Measurements from ENCODE around the gene ZDHHC24. TPM values are rescaled to one million over a fixed set of nuclear protein-coding genes. Genes with fewer than 3 reads are reported as not detected.
"Not testable (repeated sequence)": the region's sequence is repeated elsewhere in the genome, so short reads cannot be mapped to it uniquely, and the experiment has no call there.

The ZDHHC24 gene
- total RNA-seq, 1 donor from 2014 or later: 11.8 TPM

DNA sequence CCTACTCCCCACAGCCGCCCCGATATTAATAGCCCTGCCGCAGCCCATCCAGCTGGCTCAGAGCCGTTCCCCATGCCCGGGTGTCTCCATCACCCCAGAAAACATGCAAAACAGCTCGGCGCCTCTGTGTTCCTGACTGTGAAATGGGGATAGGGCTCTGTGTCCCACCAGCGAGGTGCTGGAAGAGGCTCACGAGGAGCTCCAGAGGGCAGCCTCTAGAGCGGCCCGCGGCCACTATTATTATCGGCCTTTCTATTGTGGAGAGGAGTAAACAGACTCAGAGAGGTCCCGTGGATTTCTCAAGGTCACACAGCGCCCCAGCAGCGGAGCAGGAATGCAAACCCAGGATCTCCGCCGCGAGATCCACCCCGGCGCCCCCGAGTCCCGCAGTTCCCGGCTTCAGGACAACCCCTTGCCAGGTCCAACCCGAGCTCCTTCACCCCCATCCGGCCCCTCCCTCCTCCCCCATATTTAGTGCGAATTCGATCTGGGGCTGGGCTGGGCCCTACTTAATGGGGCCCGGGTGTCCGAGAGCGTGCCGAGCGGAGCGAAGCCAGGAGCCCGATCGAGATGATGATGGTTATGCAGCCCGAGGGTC, 619 bp upstream of the ZDHHC24 start, which contains the start of gene ACTN3:
TSS of gene ACTN3 (plus strand) at position 536 of the 598 bp plus-strand sequence. CDS start at position 571, 35 bp downstream.
- peak in 1 of 2 donors; percentile 22 for DNase-seq (ENCODE audit: low read depth in 2 of 2)

DNA sequence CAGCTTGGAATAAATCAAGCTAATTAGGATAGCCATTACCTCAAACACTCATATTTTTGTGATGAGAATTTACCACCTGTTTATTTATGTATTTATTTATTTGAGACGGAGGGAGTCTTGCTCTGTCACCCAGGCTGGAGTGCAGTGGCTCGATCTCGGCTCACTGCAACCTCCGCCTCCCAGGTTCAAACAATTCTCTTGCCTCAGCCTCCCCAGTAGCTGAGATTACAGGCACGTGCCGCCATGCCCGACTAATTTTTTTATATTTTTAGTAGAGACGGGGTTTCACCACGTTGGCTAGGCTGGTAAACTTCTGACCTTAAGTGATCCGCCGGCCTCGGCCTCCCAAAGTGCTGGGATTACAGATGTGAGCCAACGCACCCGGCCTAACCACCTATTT, 896 bp downstream of the ZDHHC24 start:
- not testable (repeated sequence) for DNase-seq (ENCODE audit: low read depth in 2 of 2)

DNA sequence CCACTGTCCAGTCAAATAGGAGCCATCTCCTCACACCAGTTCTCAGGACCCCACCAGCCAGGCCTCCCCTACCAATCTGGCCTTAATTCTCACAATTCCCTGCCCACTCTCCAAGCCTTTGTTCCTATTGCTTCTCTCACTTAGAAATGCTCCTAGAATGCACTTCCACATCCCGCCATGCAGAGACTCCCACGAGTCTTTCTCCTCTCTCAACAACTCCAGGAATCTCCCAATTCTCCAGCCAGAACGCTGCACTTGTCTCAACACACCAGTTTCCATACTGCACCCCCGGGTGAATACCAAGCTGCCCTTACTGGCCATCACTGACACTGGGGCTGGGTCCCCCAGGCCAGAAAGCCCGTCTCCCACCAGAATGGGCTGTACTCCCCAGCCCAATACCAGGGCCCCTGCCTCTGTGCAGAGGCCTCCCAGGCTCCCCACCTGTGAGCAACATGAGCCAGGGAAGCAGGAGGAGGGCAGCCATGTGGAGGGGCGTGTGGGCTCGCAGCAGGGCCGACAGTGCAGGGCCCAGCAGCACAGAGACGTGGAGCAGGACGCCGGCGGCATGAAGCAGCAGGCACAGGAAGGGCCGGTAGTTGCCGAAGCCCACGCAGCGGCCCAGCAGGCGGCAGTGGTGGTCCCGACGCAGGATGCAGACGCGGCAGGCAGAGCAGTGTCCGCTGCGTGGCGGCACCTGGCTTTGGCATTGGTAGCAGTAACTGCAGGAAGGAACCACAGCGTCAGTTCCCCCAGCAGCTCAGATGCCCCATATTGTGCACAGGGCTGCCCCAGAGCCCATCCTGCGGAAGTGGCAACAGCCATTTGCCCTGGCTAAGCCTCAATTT, 2.4 kb downstream of the ZDHHC24 start:
- DNase-seq (ENCODE audit: low read depth in 2 of 2): peak; percentile 86 to 93

DNA sequence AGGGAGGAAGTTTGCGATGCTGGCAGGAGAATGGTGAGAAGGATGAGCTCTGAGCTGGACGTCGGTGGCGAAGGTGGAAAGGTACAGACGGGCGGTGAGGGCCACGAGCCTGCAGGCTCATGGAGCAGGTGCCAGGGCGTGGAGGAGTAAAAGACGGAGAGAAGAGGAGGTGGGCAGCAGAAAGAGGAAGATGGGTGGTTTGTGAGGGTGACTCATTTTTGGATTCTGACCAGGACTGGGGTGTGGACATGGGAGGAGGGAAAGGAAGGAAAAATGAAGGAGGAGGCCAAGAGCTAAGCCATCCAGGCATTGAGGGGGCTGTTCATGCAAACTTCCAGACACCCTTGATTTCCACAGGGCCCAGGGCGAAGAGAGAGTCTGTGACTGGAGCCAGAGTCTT, 3.5 kb downstream of the ZDHHC24 start:
- no peak for DNase-seq (ENCODE audit: low read depth in 2 of 2)

DNA sequence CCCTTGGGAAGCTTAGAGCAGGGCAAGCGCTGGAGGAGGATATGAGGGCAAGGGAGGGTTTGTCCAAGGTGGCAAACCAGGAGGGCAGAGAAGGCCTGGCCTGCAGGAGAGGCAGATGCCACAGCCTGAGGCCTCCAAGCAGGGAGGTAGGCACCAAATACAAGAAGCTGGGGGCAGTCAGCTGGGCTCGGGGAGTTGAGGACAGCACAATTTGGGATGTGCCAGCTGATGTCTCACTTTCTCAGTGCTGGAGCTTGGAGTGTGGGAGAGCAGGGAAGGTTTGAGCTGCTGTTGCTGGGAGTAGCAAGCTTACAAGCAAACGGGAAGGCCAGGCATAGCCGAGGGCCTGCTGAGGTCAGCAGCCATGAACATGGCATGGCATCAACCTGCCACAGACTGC, 4.0 kb downstream of the ZDHHC24 start:
- no peak for DNase-seq (ENCODE audit: low read depth in 2 of 2)

DNA sequence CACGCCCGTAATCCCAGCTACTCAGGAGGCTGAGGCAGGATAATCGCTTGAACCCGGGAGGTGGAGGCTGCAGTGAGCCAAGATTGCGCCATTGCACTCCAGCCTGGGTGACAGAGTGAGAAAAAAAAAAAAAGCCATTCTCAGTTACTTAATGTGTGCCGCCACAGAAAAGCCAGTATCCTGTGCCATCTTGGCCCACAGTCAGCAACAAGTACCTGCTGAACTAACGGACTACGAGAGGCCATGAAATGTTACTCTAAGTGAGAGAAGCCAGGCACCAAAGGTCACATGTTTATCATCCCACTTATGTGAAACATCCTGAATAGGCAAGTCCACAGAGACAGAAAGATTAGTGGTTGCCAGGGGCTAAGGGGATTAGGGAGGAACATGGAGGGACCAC, 5.2 kb downstream of the ZDHHC24 start:
- DNase-seq (ENCODE audit: low read depth in 2 of 2): not testable (repeated sequence)

DNA sequence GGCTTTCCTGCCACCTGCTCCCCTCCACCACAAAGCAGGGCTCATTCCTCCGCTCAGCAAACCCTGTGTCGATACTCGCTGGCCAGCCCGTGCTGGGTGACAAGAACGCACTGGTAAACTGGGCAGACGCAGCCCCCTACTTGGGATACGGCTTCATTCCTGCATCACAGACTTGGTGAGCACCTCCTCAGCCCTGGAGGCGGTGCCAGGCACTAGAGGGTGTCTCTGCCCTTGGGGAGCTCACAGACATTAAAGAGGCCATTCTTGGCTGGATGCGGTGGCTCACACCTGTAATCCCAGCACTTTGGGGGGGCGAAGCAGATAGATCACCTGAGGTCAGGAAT, 6.0 kb downstream of the ZDHHC24 start:
- no peak for DNase-seq (ENCODE audit: low read depth in 2 of 2)

DNA sequence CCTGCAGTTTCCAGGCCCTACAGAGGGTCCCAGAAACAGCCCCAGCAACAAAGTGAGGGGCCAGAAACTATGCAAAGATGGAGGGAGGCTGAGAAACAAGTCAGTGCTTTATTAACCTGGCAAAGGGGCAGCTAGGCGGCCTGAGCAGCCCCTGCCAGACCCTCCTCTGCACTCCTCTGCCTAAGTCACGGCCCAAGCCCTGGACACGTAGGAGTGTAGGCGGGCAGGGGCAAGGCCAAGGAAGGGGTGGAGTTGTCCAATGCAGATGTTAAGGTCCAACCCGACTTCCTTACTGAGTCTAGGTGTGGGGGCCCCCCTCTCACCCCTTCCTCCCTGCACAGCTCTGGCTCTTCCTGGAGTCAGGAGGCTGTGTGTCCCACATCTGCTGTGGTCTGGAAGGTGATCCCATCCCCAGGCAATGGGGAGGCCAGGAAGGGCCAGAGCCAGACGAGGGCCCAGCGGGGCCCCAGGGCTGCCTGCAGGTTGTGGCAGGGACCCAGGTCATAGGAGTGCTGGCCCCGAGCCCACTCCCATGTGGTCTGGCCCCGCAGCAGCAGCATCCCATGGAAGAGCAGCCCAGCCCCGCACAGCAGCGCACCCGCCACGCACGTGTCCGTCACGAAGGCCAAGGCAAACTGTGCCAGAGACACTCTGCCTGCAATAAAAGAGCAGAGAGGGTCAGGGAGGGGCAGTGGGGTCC, 6.5 kb downstream of the ZDHHC24 start:
- DNase-seq (ENCODE audit: low read depth in 2 of 2): no peak

DNA sequence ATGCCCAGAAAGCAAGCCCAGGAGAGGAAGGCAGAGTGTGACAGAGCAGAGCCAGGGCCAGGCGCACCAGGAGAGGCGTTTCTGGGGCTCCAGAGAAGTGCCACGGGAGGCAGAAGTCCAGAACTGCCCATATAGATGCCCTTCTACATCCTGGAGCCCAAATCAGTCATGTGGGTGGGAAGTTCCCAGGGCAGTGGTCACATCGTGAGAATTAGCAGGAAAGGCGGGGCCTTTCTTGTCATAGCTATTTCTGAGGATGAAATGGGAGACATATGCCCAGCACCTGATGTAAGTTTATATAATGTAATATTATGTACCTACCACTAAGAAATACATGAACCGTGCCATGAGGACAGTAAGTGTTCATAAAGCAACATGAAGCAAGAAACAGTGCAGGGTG, 13.1 kb downstream of the ZDHHC24 start:
- DNase-seq (ENCODE audit: low read depth in 2 of 2): no peak

DNA sequence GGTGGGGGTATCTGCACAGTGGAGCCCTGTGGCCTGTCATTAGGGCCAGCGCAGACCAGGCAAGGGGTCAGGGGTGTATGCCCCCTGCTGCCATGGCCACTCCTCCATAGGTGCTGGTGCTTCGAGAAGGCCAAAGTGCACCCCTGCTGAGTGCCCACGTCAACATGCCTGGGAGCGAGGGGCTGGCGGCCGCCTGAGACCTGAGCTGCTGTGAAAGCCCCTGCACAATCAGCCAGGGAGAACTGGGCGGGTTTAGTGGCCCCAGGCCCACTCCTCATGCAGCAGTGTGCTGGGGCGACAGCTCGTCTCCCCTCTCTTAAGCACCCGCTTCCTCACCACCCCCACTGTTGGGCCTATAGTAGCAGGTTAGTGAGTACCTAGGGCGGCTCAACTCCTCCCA, 14.0 kb downstream of the ZDHHC24 start:
- no peak for DNase-seq (ENCODE audit: low read depth in 2 of 2)

DNA sequence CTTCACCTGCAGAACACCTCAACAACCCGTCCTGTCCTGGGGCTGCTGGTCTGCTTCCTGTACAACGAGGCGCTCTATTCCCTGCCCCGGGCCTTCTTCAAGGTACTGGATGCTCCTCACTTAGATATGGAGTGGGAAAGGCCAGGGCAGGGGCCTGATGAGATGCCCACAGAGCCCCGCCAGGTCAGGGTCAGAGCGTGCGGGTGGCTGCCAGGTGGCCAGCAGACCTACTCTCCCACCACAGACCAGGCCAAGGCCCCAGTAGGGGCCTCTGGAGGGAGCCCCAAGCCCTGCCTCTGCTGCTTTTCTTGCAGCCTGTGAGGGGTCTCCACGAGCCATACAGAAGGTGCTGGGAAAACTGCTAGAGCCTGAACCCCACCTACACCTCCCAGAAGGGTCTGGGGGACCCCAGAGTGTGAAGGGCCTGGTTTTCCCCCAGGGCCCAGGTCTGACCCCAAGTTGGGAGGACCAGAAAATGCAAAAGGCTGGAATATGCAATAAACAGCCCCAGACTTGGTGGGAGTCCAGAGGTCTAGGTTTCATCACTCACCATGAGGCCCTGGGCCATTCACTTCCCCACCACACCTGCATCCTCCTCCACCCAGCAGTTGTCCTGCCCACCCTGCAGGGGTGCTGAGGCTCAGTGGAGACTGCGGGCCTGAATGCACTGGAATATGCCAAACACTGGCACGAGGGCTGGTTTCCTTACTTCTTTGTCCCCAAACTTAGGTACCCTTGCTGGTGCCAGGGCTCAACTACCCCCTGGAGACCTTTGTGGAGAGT, 14.7 kb downstream of the ZDHHC24 start:
- DNase-seq (ENCODE audit: low read depth in 2 of 2): no peak

DNA sequence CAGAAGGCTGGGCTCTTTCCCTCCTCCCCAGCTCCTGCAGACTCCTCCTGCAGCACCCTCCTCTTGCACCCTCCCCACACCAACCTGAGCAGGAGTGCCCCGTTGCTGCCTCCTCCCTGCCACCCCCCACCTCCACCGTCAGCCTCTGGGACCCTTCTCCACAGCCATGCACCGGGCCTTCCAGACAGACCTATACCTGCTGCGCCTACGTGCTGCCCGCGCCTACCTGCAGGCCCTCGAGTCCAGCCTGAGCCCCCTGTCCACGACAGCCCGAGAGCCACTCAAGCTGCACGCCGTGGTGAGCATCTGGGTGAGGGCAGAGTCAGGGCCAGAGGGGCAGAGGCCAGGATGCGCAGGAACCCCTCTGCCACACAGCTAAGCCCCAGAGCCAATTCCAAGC, 16.2 kb downstream of the ZDHHC24 start:
- DNase-seq (ENCODE audit: low read depth in 2 of 2): no peak

DNA sequence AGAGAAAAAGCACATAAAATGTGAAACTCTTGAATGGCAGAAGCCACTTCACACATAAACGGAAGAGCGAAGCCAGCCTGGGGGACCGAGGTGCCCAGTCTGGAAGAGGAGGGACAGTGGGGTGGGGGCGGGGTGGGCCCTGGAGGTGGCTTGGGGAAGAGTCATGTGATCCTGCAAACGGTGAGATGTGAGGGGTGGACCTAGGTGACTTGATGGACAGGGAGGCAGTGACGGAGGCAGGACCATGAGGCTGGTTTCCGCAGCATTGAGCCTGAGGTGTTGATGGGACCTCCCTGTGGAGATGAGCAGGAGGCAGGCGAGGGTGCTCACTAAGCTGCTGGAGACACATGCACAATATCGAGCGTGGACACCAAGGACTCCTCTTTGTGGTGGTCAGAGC, 16.8 kb downstream of the ZDHHC24 start:
- DNase-seq (ENCODE audit: low read depth in 2 of 2): no peak

DNA sequence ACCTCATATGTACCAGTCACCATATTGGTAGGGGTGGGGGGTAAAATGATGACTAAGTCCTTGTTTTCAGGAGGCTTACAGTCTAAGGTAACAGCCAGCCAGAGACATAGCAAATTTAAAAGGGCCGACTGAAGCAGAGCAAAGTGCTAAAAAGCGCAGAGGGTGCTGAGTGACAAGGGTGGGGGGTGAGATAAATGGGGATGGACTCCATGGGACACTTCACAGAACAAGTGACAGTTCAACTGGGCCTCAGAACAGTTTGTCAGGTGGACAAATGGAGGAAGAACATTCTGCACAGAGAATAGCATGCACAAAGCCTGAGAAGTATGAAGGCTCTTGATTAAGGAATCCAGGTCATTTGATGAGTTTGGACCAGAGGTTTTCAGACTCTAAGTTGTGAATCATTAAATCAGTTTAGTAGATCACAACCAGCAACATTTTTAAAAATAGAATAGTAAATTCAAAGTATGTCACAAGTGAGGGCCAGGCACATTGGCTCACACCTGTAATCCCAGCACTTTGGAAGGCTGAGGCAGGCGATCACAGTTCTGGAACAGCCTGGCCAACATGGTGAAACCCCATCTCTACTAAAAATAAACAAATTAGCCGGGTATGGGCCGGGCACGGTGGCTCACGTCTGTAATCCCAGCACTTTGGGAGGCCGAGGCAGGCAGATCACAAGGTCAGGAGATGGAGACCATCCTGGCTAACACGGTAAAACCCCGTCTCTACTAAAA, 21.4 kb downstream of the ZDHHC24 start:
- DNase-seq (ENCODE audit: low read depth in 2 of 2): no peak

DNA sequence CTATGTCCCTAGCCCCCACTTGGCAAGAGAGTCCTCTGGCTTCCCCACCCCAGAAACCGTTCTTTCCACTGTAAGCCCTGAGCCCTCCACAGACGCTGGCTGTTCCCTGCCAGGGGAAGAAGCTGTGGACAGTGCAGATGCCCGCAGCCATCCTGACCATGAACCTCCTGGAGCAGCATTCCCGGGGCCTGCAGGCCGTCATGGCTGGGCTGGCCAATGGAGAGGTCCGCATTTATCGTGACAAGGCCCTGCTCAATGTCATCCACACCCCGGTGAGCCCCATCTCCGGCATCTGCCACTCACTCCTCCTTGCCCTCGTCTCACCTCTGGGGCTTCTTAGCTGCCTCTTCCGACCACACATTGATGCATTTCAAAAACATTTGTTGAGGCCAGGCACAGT, 22.2 kb downstream of the ZDHHC24 start:
- no peak for DNase-seq (ENCODE audit: low read depth in 2 of 2)

DNA sequence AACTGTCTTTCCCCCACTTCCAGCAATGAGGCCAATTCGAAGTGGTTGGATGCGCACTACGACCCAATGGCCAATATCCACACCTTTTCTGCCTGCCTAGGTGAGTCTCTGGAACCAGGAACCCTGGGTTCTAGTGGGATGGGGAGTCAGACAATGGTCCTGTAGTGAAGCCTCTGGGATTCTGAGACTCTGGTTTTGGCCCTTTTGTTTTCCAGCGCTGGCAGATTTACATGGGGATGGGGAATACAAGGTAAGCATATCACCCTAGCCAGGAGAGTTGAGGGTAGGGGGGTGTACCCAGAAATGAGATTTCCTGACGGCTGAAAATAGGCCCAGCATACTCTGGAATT, 34.9 kb downstream of the ZDHHC24 start:
- no peak for DNase-seq (ENCODE audit: low read depth in 2 of 2)

DNA sequence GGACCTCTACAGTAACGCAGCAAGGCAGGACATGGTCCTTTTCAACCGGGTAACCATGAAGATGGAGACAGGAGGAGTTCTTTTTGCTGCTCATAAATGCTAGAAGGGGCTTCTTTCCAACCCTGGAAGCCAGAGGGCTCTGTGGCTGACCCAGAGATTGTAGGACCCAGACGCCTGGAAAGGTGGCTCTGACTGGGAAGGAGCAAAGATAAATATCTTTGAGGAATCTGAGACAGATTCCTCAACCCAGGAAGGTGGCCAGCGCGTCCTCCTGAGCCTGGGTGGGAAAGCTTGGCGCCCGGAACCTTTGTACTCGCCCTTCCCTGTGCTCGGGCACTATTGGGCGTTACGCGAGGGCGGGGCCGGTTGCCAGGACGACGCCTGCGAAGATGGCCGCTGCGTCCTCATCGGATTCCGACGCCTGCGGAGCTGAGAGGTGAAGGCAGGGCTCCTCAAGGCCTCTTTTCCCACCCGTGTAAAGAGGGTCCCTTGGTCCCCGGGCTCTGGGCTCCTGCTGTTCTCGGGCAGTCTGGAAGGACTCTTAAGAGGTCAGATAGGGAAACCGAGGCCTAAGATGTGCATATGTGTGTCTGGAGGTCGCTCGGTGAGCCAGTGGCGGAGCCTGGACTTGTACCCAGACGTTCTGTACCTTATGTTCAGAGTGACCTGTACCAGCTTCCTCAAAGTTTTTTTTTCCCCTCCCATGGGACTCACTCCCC, 35.4 kb downstream of the ZDHHC24 start, which contains the start of gene BBS1:
TSS of gene BBS1 (plus strand) at position 365 of the 719 bp plus-strand sequence. CDS start at position 390, 25 bp downstream.
- DNase-seq (ENCODE audit: low read depth in 2 of 2): peak; percentile 42 to 74

DNA sequence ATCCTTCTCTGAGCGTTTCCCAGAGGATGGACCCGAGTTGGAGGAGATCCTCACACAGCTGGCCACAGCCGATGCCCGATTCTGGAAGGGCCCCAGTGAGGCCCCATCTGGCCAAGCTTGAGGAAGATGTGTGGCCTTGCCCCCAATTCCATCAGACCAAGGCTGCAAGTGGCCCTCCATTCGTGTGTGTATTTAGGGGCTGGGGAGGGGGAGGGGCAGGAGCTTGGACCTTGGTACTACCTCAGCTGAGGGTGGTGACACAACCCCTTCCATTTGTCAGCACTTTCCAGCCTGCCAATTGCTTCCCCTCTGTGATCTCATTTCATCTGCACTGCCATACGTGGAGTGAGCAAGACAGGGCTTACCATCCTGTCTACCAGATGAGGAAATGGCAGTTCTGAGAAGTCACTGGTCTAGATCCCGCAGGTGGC, 36.7 kb downstream of the ZDHHC24 start:
- no peak for DNase-seq (ENCODE audit: low read depth in 2 of 2)

DNA sequence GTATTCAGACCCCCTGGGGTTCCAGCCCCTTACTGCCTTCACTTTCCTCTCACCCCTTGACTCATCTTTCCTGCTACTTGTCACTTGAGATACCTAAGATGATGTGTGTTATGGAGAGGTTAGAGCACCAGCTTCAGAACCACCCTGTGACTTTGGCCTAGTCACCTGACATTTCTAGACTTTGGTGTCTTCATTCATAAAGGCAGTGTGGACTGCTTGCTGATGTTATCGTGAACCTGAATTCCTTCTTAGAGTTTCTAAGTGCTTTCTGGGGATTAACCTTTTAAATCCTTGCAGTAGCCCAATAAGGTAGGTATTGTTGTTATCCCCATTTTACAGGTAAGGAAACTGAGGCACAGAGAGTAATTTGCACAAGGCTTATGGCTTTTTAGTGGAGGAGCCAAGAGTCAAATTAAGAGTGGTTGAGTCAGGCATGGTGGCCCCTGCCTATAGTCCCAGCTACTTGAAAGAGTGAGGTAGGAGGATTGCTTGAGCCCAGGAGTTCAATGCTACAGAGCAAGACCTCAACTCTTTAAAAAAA, 40.5 kb downstream of the ZDHHC24 start:
- no peak for DNase-seq (ENCODE audit: low read depth in 2 of 2)

DNA sequence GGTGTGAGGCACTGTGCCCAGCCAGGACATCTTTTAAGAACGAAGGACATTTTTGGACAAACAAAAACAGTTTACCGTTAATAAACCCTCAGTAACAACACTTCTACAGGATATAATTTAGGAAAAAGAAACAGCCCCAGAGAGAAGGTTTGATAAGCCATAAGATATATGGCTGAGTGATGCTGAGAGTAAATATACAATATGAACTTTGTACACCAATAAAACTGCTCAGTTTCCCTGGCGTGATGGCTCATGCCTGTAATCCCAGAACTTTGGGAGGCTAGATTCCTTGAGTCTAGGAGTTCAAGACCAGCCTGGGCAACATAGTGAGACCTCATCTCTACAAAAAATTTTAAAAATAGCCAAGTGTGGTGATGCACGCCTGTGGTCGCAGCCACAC, 47.3 kb downstream of the ZDHHC24 start:
- no peak for DNase-seq (ENCODE audit: low read depth in 2 of 2)

Measured in dermis microvascular lymphatic vessel endothelial cell (primary cell).